Neural crest cell (in vitro differentiated cells): Measurements from ENCODE around the gene AHCYL2. TPM values are rescaled to one million over a fixed set of nuclear protein-coding genes. Genes with fewer than 3 reads are reported as not detected.

Experiments used
- DNase-seq: peaks from one replicate; pipeline ENCODE4 v3.0.0; 2021; ENCODE audit warnings: low read depth, mixed read lengths, low spot score
- H3K27ac Mint-ChIP-seq: one replicate; pipeline ENCODE4 v1.8.0; 2021; ENCODE audit warnings: mild to moderate bottlenecking, mixed read lengths; ENCODE audit not compliant: unreplicated experiment
- H3K27me3 Mint-ChIP-seq: 2 replicates; pipeline ENCODE4 v1.8.0; 2021; ENCODE audit warnings: low read depth, mild to moderate bottlenecking, mixed read lengths
- H3K36me3 Mint-ChIP-seq: 2 replicates; pipeline ENCODE4 v1.8.0; 2021; ENCODE audit warnings: low read depth, mild to moderate bottlenecking, mixed read lengths
- H3K4me1 Mint-ChIP-seq: 2 replicates; pipeline ENCODE4 v1.8.0; 2021; ENCODE audit warnings: mixed read lengths
- H3K4me3 Mint-ChIP-seq: one replicate; pipeline ENCODE4 v1.8.0; 2021; ENCODE audit warnings: mild to moderate bottlenecking, mixed read lengths
- H3K9me3 Mint-ChIP-seq: 2 replicates; pipeline ENCODE4 v1.8.0; 2021; ENCODE audit warnings: mixed read lengths
- total RNA-seq: library from RNA; stranded (reverse); gene quantifications from 2 replicates; pipeline ENCODE4 v1.2.1, GENCODE V29; 2021
- TF ChIP-seq, protein P1 (sequence below): fragments of 200-600 bp; sonication (generic); conservative IDR thresholded peaks from 2 replicates; pipeline ENCODE4 v1.5.0; 2021; ENCODE audit warnings: antibody characterized with exemption, mild to moderate bottlenecking

Gene AHCYL2
- total RNA-seq, 1 donor from 2014 or later = 19.1 TPM

DNA sequence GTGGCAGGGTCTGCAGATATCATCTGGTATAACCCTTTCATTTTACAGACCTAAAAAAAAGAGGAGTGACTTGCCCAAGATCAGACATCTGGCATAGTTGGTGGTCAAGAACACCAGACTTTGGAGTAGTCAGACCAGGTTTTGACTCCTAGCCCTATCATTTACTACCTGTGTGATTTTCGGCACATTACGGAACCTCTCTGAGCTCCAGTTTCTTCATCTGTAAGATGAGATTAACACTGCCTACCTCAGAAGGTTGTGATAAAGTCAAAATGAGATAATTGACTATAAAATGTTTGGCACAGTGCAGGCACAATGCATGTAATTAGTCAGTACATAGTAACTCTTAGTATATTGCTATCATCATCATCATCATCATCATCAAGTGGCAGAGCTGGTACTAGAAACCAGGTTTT, 210.6 kb downstream of the AHCYL2 start:
- H3K27me3 Mint-ChIP-seq = peaks cover 24% of the 10 kb centered on the region

DNA sequence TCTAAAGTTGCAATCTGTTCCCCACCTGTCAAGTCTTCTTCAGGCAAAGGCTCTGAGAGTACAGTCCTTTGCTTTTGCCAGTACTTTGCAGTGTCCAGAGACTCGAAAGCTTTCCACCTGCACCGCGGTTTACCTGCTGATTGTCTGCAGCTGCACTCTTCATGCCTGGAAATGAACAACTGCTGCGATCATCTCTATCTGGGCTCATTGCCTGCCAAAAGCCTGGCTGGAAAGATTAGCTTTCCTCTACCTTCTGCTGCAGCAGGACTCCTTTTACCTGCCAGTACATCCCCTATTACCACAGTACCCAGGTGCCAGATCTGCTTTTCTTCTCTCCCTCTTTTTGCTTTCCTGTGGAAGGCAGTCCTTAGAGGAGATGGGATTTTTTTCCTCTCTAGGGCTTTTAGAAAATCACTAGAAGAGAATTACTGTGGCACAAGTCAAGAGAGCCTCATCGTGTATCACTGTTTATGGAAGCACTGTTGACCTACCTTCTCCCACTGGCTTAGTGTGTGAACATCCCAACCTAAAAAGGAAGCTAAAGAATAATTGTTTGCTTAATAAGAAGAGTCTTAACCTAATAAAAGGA, 211.6 kb downstream of the AHCYL2 start:
- peak overlapping the region; percentile 72 for H3K4me3 Mint-ChIP-seq
- TF ChIP-seq, protein P1, sequence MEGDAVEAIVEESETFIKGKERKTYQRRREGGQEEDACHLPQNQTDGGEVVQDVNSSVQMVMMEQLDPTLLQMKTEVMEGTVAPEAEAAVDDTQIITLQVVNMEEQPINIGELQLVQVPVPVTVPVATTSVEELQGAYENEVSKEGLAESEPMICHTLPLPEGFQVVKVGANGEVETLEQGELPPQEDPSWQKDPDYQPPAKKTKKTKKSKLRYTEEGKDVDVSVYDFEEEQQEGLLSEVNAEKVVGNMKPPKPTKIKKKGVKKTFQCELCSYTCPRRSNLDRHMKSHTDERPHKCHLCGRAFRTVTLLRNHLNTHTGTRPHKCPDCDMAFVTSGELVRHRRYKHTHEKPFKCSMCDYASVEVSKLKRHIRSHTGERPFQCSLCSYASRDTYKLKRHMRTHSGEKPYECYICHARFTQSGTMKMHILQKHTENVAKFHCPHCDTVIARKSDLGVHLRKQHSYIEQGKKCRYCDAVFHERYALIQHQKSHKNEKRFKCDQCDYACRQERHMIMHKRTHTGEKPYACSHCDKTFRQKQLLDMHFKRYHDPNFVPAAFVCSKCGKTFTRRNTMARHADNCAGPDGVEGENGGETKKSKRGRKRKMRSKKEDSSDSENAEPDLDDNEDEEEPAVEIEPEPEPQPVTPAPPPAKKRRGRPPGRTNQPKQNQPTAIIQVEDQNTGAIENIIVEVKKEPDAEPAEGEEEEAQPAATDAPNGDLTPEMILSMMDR = no peak
- no peak for DNase-seq
- H3K27me3 Mint-ChIP-seq = peaks cover 24% of the 10 kb centered on the region
- peaks cover 29% of the 10 kb centered on the region for H3K4me1 Mint-ChIP-seq
- H3K27ac Mint-ChIP-seq = no peak overlapping the region
- H3K36me3 Mint-ChIP-seq = peaks cover 4% of the 10 kb centered on the region
- H3K9me3 Mint-ChIP-seq = no peaks in the 10 kb centered on the region

More for the DNA sequence above, 210.6 kb downstream of the AHCYL2 start:
- no peak for DNase-seq
- Mint-ChIP-seq H3K9me3 (no peaks in the 10 kb centered on the region), H3K4me3 (peak overlapping the region; percentile 89), H3K36me3 (peaks cover 2% of the 10 kb centered on the region), H3K4me1 (peaks cover 29% of the 10 kb centered on the region), H3K27ac (no peak overlapping the region)
- TF ChIP-seq, protein P1 = no peak

DNA sequence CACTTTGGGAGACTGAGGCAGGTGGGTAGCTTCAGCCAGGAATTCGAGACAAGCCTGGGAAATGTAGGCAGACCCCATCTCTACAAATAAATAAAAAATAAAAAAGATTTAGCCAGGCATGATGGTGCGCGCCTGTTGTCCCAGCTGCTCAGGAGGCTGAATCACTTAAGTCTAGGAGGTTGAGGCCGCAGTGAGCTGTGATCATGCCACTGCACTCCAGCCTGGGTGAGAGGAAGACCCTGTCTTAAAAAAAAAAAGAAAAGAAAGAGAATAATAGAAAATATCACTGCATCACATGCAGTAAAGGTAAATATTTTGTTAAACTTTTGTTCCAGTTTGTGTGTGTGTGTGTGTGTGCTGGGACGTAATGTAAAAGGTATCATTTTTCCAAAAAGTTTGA, 212.4 kb downstream of the AHCYL2 start:
- Mint-ChIP-seq H3K27me3 (peaks cover 24% of the 10 kb centered on the region), H3K4me3 (no peak overlapping the region), H3K4me1 (peaks cover 29% of the 10 kb centered on the region), H3K27ac (no peak overlapping the region), H3K36me3 (peaks cover 4% of the 10 kb centered on the region), H3K9me3 (no peaks in the 10 kb centered on the region)
- TF ChIP-seq, protein P1 = no peak
- no peak for DNase-seq

DNA sequence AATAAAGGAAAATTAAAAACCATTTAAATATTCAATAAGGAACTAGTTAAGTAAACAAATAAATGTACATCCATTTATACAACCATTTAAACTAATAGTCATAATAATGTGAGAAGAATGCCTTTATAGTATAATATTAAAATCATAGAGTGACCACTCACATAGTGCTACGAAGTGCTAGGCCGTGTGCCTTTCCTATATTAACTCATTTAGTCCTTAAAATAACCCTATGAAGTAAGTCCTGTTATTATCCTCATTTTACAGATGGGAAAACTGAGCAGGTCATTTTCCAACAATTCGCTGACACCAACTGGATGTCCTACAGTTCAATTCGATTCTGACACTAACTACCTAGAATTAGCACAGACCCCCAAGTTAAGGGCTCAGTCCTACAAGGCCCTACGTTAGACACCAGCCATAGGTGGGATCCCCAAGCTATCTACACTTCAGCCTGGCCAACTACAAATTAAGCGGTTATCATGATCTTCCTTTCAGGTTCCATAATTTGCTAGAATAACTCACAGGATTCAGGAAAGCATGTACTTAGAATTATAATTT, 213.5 kb downstream of the AHCYL2 start:
- no peak for DNase-seq
- H3K27me3 Mint-ChIP-seq = peaks cover 16% of the 10 kb centered on the region
- no peaks in the 10 kb centered on the region for H3K9me3 Mint-ChIP-seq
- peaks cover 22% of the 10 kb centered on the region for H3K4me1 Mint-ChIP-seq
- H3K4me3 Mint-ChIP-seq = no peak overlapping the region
- TF ChIP-seq, protein P1 = no peak
- H3K36me3 Mint-ChIP-seq = peaks cover 4% of the 10 kb centered on the region
- no peak overlapping the region for H3K27ac Mint-ChIP-seq

DNA sequence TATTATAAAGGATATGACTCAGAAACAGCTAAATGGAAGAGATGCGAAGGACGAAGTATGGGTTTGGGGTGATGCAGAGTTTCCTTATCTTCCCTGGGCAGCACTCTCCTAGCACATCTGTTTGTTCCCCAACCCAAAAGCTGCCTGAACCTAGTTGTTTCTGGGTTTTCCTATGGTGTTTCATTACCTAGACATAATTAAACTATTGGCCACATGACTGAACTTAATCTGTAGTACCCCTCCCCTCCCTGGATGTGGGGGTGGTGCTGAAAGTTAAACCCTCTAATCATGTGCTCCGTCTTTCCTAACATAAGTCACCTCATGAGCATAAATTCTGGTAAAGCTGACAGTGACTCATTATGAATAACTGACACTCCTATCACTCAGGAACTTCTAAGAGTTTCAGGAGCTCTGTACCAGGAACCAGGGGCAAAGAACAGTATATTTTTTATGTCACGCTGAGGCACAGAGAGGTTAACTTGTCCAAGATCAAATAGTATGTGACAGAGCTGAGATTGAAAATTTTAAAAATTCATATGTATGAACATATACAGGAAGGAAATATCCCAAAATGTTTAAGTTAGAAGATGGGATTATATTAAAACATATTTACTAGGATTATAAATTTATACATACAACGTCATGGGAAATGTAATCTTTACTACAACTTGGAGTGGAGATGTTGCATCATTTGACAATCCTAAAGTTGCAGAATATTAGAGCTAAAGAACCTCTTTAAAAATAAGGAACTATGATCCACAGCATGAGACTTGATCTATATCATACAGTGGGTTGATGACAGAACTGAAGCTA, 214.2 kb downstream of the AHCYL2 start:
- peaks cover 9% of the 10 kb centered on the region for H3K27me3 Mint-ChIP-seq
- peaks cover 16% of the 10 kb centered on the region for H3K4me1 Mint-ChIP-seq
- DNase-seq = no peak
- H3K9me3 Mint-ChIP-seq = no peaks in the 10 kb centered on the region
- no peak overlapping the region for H3K4me3 Mint-ChIP-seq
- TF ChIP-seq, protein P1 = no peak
- H3K36me3 Mint-ChIP-seq = peaks cover 4% of the 10 kb centered on the region
- no peak overlapping the region for H3K27ac Mint-ChIP-seq
